Activated CD4-positive, alpha-beta T cell treated with anti-CD3 and anti-CD28 coated beads for 1 hour (primary cell): ENCODE results near the gene THSD7B.
"Not testable (repeated sequence)": the region's sequence is repeated elsewhere in the genome, so short reads cannot be mapped to it uniquely, and the experiment has no call there.

Experiments used
- DNase-seq: peaks from one replicate; pipeline ENCODE4 v3.0.0-alpha.2; 2020

The THSD7B gene

GRCh38 chr2:137051778-137052398 is 286.5 kb downstream of the THSD7B start:
- no peak for DNase-seq

GRCh38 chr2:137056704-137057103 is 291.4 kb downstream of the THSD7B start:
- DNase-seq: no peak

- not testable (repeated sequence) for DNase-seq
These were observed 310.9 kb downstream of the THSD7B start for GRCh38 chr2:137076111-137076765.

- no peak for DNase-seq
These were observed 326.4 kb downstream of the THSD7B start for GRCh38 chr2:137091704-137092103.

GRCh38 chr2:137093116-137093515 is 327.8 kb downstream of the THSD7B start:
- DNase-seq: no peak

GRCh38 chr2:137096187-137096586 is 330.8 kb downstream of the THSD7B start:
- DNase-seq: no peak

GRCh38 chr2:137096693-137097092 is 331.3 kb downstream of the THSD7B start:
- DNase-seq: no peak

- DNase-seq: not testable (repeated sequence)
These were observed 336.5 kb downstream of the THSD7B start for GRCh38 chr2:137101814-137102213.

GRCh38 chr2:137107904-137108303 is 342.6 kb downstream of the THSD7B start:
- no peak for DNase-seq

- no peak for DNase-seq
These were observed 346.6 kb downstream of the THSD7B start for GRCh38 chr2:137111896-137112295.

- DNase-seq: no peak
These were observed 349.9 kb downstream of the THSD7B start for GRCh38 chr2:137115081-137115794.

- no peak for DNase-seq
These were observed 350.4 kb downstream of the THSD7B start for GRCh38 chr2:137115795-137116089.

GRCh38 chr2:137117385-137117784 is 352.0 kb downstream of the THSD7B start:
- DNase-seq: no peak

- DNase-seq: no peak
These were observed 352.8 kb downstream of the THSD7B start for GRCh38 chr2:137118140-137118539.

- DNase-seq: no peak
These were observed 357.9 kb downstream of the THSD7B start for GRCh38 chr2:137123226-137123625.

GRCh38 chr2:137133225-137133624 is 367.9 kb downstream of the THSD7B start:
- DNase-seq: no peak

- DNase-seq: no peak
These were observed 372.9 kb downstream of the THSD7B start for GRCh38 chr2:137138263-137138662.

- DNase-seq: no peak
These were observed 386.4 kb downstream of the THSD7B start for GRCh38 chr2:137151731-137152130.

GRCh38 chr2:137154946-137155345 is 389.6 kb downstream of the THSD7B start:
- no peak for DNase-seq

- DNase-seq: no peak
These were observed 390.2 kb downstream of the THSD7B start for GRCh38 chr2:137155356-137156104.

- DNase-seq: no peak
These were observed 391.0 kb downstream of the THSD7B start for GRCh38 chr2:137156221-137156844.

- DNase-seq: no peak
These were observed 392.5 kb downstream of the THSD7B start for GRCh38 chr2:137157851-137158250.

- DNase-seq: no peak
These were observed 395.9 kb downstream of the THSD7B start for GRCh38 chr2:137161250-137161649.
